ENCODE data around the gene SYT5. TPM values are rescaled to one million over a fixed set of nuclear protein-coding genes. Genes with fewer than 3 reads are reported as not detected.

SYT5 gene
- total RNA-seq, 1 donor from 2014 or later, result 0.80 TPM

GRCh38 chr19:55147545-55148251 is 32.4 kb downstream of the SYT5 start:
- H3K4me3 Mint-ChIP-seq (ENCODE audit: unreplicated experiment), result no peak overlapping the region
- H3K27me3 Mint-ChIP-seq (ENCODE audit: low read depth), result peaks cover 47% of the 10 kb centered on the region
- DNase-seq (ENCODE audit: low spot score), result no peak
- no peaks in the 10 kb centered on the region for H3K36me3 Mint-ChIP-seq (ENCODE audit: low read depth)
- no peak overlapping the region for H3K27ac Mint-ChIP-seq (ENCODE audit: unreplicated experiment)
- no peak for TF ChIP-seq CTCF (IDR thresholded peaks at IDR 0.05)
- H3K4me1 Mint-ChIP-seq (ENCODE audit: low read depth), result no peaks in the 10 kb centered on the region
- H3K9me3 Mint-ChIP-seq (ENCODE audit: low read depth), result no peaks in the 10 kb centered on the region

- H3K27ac Mint-ChIP-seq (ENCODE audit: unreplicated experiment), result no peak overlapping the region
- no peak for TF ChIP-seq CTCF (IDR thresholded peaks at IDR 0.05)
- peaks cover 47% of the 10 kb centered on the region for H3K27me3 Mint-ChIP-seq (ENCODE audit: low read depth)
- H3K36me3 Mint-ChIP-seq (ENCODE audit: low read depth), result no peaks in the 10 kb centered on the region
- H3K9me3 Mint-ChIP-seq (ENCODE audit: low read depth), result no peaks in the 10 kb centered on the region
- no peak overlapping the region for H3K4me3 Mint-ChIP-seq (ENCODE audit: unreplicated experiment)
- no peak for DNase-seq (ENCODE audit: low spot score)
- H3K4me1 Mint-ChIP-seq (ENCODE audit: low read depth), result no peaks in the 10 kb centered on the region
Measured at GRCh38 chr19:55146705-55147273, 33.3 kb downstream of the SYT5 start.

DNA sequence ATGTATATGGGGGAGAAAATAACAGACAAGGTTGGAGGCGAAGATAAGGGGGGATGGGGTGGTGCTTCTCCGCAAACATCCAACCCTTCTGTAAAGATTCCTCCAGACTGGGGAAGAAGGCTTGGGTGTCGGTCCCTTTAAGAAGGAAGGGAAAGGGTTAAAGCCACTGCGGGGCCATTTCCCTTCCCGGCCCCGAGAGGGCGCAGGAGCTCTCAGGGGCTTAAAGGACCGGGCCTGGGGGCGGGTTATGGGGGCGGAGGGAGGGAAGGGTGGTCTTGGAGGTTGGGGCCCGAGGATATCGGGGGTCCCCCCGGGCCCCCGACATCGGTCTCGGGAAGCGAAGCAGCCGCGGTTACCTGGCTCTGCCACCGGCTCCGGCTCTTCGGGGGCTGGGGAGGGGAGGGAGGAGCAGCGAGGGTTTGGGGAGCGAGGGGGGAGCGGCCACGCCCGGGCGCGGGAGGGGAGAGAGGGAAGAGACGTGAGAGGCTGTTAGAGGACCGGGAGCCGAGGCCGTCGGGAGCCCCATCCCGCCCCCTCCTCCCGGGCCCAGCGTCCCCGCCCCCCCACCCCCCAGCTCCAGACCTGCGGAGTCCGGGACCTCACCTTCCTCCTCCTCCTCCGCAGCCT is 33.9 kb downstream of the SYT5 start:
- DNase-seq (ENCODE audit: low spot score), result no peak
- Mint-ChIP-seq H3K27me3 (ENCODE audit: low read depth) (peaks cover 47% of the 10 kb centered on the region), H3K4me3 (ENCODE audit: unreplicated experiment) (no peak overlapping the region), H3K4me1 (ENCODE audit: low read depth) (peaks cover 1% of the 10 kb centered on the region), H3K36me3 (ENCODE audit: low read depth) (no peaks in the 10 kb centered on the region), H3K9me3 (ENCODE audit: low read depth) (no peaks in the 10 kb centered on the region), H3K27ac (ENCODE audit: unreplicated experiment) (no peak overlapping the region)
- TF ChIP-seq CTCF (IDR thresholded peaks at IDR 0.05), result peak; percentile 72

GRCh38 chr19:55145232-55145631 is 34.9 kb downstream of the SYT5 start:
- Mint-ChIP-seq H3K4me1 (ENCODE audit: low read depth) (peaks cover 3% of the 10 kb centered on the region), H3K27me3 (ENCODE audit: low read depth) (peaks cover 46% of the 10 kb centered on the region), H3K9me3 (ENCODE audit: low read depth) (no peaks in the 10 kb centered on the region), H3K36me3 (ENCODE audit: low read depth) (no peaks in the 10 kb centered on the region), H3K27ac (ENCODE audit: unreplicated experiment) (no peak overlapping the region), H3K4me3 (ENCODE audit: unreplicated experiment) (no peak overlapping the region)
- no peak for DNase-seq (ENCODE audit: low spot score)
- TF ChIP-seq CTCF (IDR thresholded peaks at IDR 0.05), result no peak

GRCh38 chr19:55141696-55142095 is 38.4 kb downstream of the SYT5 start:
- H3K4me3 Mint-ChIP-seq (ENCODE audit: unreplicated experiment), result peak overlapping the region; percentile 19
- TF ChIP-seq CTCF (IDR thresholded peaks at IDR 0.05), result no peak
- H3K4me1 Mint-ChIP-seq (ENCODE audit: low read depth), result peaks cover 3% of the 10 kb centered on the region
- DNase-seq (ENCODE audit: low spot score), result no peak
- no peaks in the 10 kb centered on the region for H3K9me3 Mint-ChIP-seq (ENCODE audit: low read depth)
- no peaks in the 10 kb centered on the region for H3K36me3 Mint-ChIP-seq (ENCODE audit: low read depth)
- peaks cover 30% of the 10 kb centered on the region for H3K27me3 Mint-ChIP-seq (ENCODE audit: low read depth)
- H3K27ac Mint-ChIP-seq (ENCODE audit: unreplicated experiment), result no peak overlapping the region
